Esophagus muscularis mucosa (tissue), 4 donors: ENCODE measurements around the gene PTPN11. TPM values are rescaled to one million over a fixed set of nuclear protein-coding genes. Genes with fewer than 3 reads are reported as not detected.

Source experiments
- DNase-seq: peaks from one replicate; pipeline ENCODE4 v3.0.0-alpha.2; 2017; ENCODE audit errors: extremely low spot score
- H3K27ac ChIP-seq, 4 donors: fragments of 200-600 bp; sonication (generic); replicated peaks in 1 of 4; 1 replicate in 3 of 4; 2 replicates in 1 of 4; pipeline ENCODE4 v1.5.1; 2016 to 2019; ENCODE audit warnings: mild to moderate bottlenecking in 1 of 4
- H3K27me3 ChIP-seq, 4 donors: fragments of 200-600 bp; sonication (generic); one replicate each; pipeline versions ENCODE4 v1.5.1 to v1.6.0; 2016 to 2019
- H3K36me3 ChIP-seq, 4 donors: fragments of 200-600 bp; sonication (generic); one replicate each; pipeline ENCODE4 v1.5.1; 2016 to 2019
- H3K4me1 ChIP-seq, 4 donors: fragments of 200-600 bp; sonication (generic); one replicate each; pipeline ENCODE4 v1.5.1; 2016 to 2019
- H3K4me3 ChIP-seq, 4 donors: fragments of 200-600 bp; sonication (generic); 1 replicate in 2 of 4; 2 replicates in 2 of 4; pipeline ENCODE4 v1.5.1; 2016 to 2019; ENCODE audit warnings: mild to moderate bottlenecking in 4 of 4, moderate library complexity in 1 of 4
- H3K9me3 ChIP-seq, 4 donors: fragments of 200-600 bp; sonication (generic); 1 replicate in 3 of 4; 2 replicates in 1 of 4; pipeline ENCODE4 v1.5.1; 2016 to 2019
- CTCF ChIP-seq, 3 experiments: fragments of 200-600 bp in 2 of 3; fragments of 450-650 bp in 1 of 3; sonication (generic) in 2 of 3; IDR thresholded peaks; one replicate each; pipeline ENCODE4 v1.5.1; 2017 to 2019; ENCODE audit warnings: antibody characterized with exemption in 3 of 3, mild to moderate bottlenecking in 2 of 3, moderate library complexity in 1 of 3
- EP300 ChIP-seq: sonication (generic); formaldehyde crosslinking; IDR thresholded peaks from one replicate; pipeline ENCODE4 v1.6.1; 2017; ENCODE audit warnings: antibody characterized with exemption
- POLR2A ChIP-seq: fragments of 450-650 bp; IDR thresholded peaks from one replicate; pipeline ENCODE4 v1.6.1; 2017; ENCODE audit warnings: antibody characterized with exemption, moderate library complexity, mild to moderate bottlenecking, low read depth
- POLR2AphosphoS5 ChIP-seq, 2 donors: sonication (generic); formaldehyde crosslinking; IDR thresholded peaks; one replicate each; pipeline ENCODE4 v1.6.1; 2017; ENCODE audit warnings: antibody characterized with exemption in 2 of 2
- WGBS: methylation state at CpG from one replicate; pipeline ENCODE4 v1.1.5; 2018; 5-methylcytosine and 5-hydroxymethylcytosine counted together
- intact Hi-C: fragments of 100-400 bp; cut with DNase I; formaldehyde crosslinking; loops from one replicate; pipeline ENCODE4 v1.15.1; 2023
- total RNA-seq, 4 donors: library from RNA; depleted of rRNA; stranded (reverse); fragments of >200 nt; gene quantifications; one replicate each; pipeline versions ENCODE4 v1.1.0 to v1.2.1, GENCODE V29; 2016

Gene PTPN11
- total RNA-seq, 4 donors from 2014 or later, result 132 to 142 (median 139) TPM

DNA sequence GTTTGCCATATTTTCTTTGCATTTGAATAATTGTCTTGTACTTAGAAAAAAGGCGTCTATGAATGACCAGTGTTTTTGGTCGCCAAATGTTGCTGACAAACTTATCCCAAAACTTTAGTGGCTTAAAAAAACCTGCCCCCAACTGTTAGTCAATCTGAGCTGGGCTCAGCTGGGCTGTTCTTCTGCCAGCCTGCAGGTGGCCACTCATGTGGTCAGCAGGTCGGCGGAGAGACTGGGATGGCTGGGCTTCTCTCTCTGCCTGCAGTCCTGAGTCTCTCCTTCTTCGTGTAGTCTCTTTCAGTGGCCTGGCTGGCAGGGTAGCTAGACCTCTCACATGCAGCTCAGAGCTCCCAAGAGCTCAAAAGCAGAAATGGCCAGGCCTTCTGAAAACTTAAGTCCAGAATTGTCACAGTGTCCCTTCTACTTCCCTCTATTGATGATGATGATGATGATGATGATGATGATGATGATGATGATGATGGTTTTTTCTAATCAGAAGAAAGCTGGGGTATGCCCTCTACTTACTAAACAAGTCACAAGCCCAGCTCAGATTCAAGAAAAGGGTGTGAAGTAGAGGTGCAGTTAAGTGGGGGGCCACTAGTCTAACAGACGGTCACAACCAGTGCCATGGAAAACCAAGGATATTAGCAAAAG, 87.9 kb downstream of the PTPN11 start:
- no peak overlapping the region for H3K4me3 ChIP-seq
- WGBS, result 94% methylated on average over 6 of the region's 6 CpGs
- TF ChIP-seq POLR2AphosphoS5 (IDR thresholded peaks at IDR 0.05), result no peak
- no peak for TF ChIP-seq EP300
- no peak for TF ChIP-seq CTCF (IDR thresholded peaks at IDR 0.05)
- no peak for TF ChIP-seq POLR2A
- H3K4me1 ChIP-seq, result no peaks in the 10 kb centered on the region
- no peaks in the 10 kb centered on the region for H3K27me3 ChIP-seq
- intact Hi-C loops, result no loop called here
- DNase-seq, result no peak
- peaks cover 46 to 87% (median 70%) of the 10 kb centered on the region in 4 donors for H3K36me3 ChIP-seq
- no peak overlapping the region for H3K27ac ChIP-seq
- no peaks in the 10 kb centered on the region for H3K9me3 ChIP-seq

GRCh38 chr12:112513471-112513870, 94.7 kb downstream of the PTPN11 start:
- H3K36me3 ChIP-seq, result peaks cover 0 to 25% (median 6%) of the 10 kb centered on the region in 4 donors
- intact Hi-C loops, result no loop called here
- no peak overlapping the region for H3K4me3 ChIP-seq
- no peaks in the 10 kb centered on the region for H3K27me3 ChIP-seq
- H3K4me1 ChIP-seq, result no peaks in the 10 kb centered on the region
- DNase-seq, result no peak
- H3K9me3 ChIP-seq, result no peaks in the 10 kb centered on the region
- 81% methylated on average over 2 of the region's 2 CpGs for WGBS
- no peak overlapping the region for H3K27ac ChIP-seq
- TF ChIP-seq EP300 (no peak), POLR2A (no peak), CTCF (IDR thresholded peaks at IDR 0.05) (no peak), POLR2AphosphoS5 (IDR thresholded peaks at IDR 0.05) (no peak)

- intact Hi-C loops, result no loop called here
- Histone ChIP-seq H3K9me3 (no peaks in the 10 kb centered on the region), H3K27me3 (no peaks in the 10 kb centered on the region), H3K4me3 (no peak overlapping the region), H3K27ac (no peak overlapping the region), H3K36me3 (peaks cover 0 to 19% (median 6%) of the 10 kb centered on the region in 4 donors), H3K4me1 (no peaks in the 10 kb centered on the region)
- 98% methylated on average over 5 of the region's 5 CpGs for WGBS
- DNase-seq, result no peak
- TF ChIP-seq POLR2A, result no peak
- TF ChIP-seq CTCF (IDR thresholded peaks at IDR 0.05), result no peak
- no peak for TF ChIP-seq EP300
- TF ChIP-seq POLR2AphosphoS5 (IDR thresholded peaks at IDR 0.05), result no peak
Measured at GRCh38 chr12:112514456-112514855, 95.7 kb downstream of the PTPN11 start.

DNA sequence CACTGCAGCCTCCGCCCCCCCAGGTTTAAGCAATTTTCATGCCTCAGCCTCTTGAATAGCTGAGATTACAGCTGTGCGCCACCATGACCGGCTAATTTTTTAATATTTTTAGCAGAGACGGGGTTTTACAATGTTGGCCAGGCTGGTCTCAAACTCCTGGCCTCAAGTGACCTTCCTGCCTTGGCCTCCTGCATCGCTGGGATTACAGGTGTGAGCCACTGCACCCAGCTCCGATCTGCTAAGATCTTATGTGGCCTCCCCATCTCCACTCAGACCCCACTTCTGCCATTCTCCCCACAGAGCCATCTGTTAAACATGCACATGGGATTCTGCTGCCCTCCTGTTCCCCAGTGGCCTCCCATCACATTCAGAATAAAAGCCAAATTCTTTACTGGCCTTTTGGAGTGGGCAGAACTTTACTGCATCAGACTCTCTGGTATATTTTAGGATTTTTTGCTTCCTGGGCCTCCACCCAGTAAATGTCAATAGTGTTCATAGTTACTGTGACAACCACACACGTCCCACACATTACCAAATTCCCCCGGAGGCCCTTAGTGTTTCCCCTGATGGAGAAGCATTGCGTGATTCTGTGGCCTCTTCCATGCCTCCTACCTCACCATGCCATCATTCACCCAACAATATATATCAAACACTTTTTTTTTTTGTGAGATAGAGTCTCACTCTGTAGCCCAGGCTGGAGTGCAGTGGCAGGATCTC, 96.3 kb downstream of the PTPN11 start:
- TF ChIP-seq POLR2A (no peak), POLR2AphosphoS5 (IDR thresholded peaks at IDR 0.05) (no peak), EP300 (no peak), CTCF (IDR thresholded peaks at IDR 0.05) (no peak)
- 83% methylated on average over 9 of the region's 9 CpGs for WGBS

More for the DNA sequence above, 96.3 kb downstream of the PTPN11 start:
- Histone ChIP-seq H3K36me3 (peaks cover 0 to 17% (median 4%) of the 10 kb centered on the region in 4 donors), H3K4me3 (no peak overlapping the region), H3K27me3 (no peaks in the 10 kb centered on the region), H3K4me1 (no peaks in the 10 kb centered on the region), H3K9me3 (no peaks in the 10 kb centered on the region), H3K27ac (no peak overlapping the region)
- no peak for DNase-seq
- intact Hi-C loops, result no loop called here
